Mucosa of descending colon (tissue), 3 donors: ENCODE measurements around the gene LINGO1. TPM values are rescaled to one million over a fixed set of nuclear protein-coding genes. Genes with fewer than 3 reads are reported as not detected.

Experiments
- ATAC-seq: fragments of 200-7000 bp; cut with Tn5 transposase; one replicate; pipeline ENCODE4 v1.9.1; 2020; ENCODE audit warnings: mild to moderate bottlenecking, moderate library complexity
- DNase-seq, 3 donors: peaks; one replicate each; pipeline ENCODE4 v3.0.0-alpha.2; 2020
- H3K36me3 ChIP-seq: fragments of 200-600 bp; one replicate; pipeline ENCODE4 v1.8.0; 2021; ENCODE audit warnings: low read depth, mild to moderate bottlenecking
- H3K4me1 ChIP-seq: fragments of 200-600 bp; one replicate; pipeline ENCODE4 v1.8.0; 2021; ENCODE audit warnings: low read depth, mild to moderate bottlenecking
- H3K4me3 ChIP-seq: fragments of 200-600 bp; one replicate; pipeline ENCODE4 v1.8.0; 2021; ENCODE audit warnings: mild to moderate bottlenecking
- H3K9me3 ChIP-seq: fragments of 200-600 bp; one replicate; pipeline ENCODE4 v1.8.0; 2021; ENCODE audit warnings: mild to moderate bottlenecking
- CTCF ChIP-seq: fragments of 200-600 bp; IDR thresholded peaks from one replicate; pipeline ENCODE4 v1.8.0; 2022; ENCODE audit warnings: antibody characterized with exemption, mild to moderate bottlenecking
- intact Hi-C, 2 donors: fragments of 100-400 bp; cut with DNase I in 1 of 2; cut with micrococcal nuclease in 1 of 2; formaldehyde crosslinking; loops; one replicate each; pipeline versions ENCODE4 v1.11.0 to v1.11.1; 2022; cut with DNase I, micrococcal nuclease
- total RNA-seq, 3 donors: library from RNA; stranded (reverse); fragmentation: NEBNext Ultra II Directional in 2 of 3; extraction: Animal tissue kit (Norgen Biotek cat#: 25700) in 2 of 3; gene quantifications; one replicate each; pipeline versions ENCODE4 v1.2.1 to v1.2.4, GENCODE V29; 2021 to 2023
- donor health status: DM: no; HTN: no; CAD: no; lungs with moderate emphysema.
- donor health status: DM: no; HTN: no; CAD: no.
- donor health status: DM: no; HTN: yes; CAD: no.

The LINGO1 gene
- total RNA-seq, 3 donors from 2014 or later: 1.8 to 2.6 (median 1.9) TPM

- H3K9me3 ChIP-seq: no peaks in the 10 kb centered on the region
- no peaks in the 10 kb centered on the region for H3K4me1 ChIP-seq
- H3K36me3 ChIP-seq: no peaks in the 10 kb centered on the region
- DNase-seq (no peak), ATAC-seq (no peak)
- intact Hi-C loops: no loop called here
- TF ChIP-seq CTCF: no peak
- H3K4me3 ChIP-seq: no peak overlapping the region
Measured at GRCh38 chr15:77576538-77576937, 56.2 kb downstream of the LINGO1 start.

GRCh38 chr15:77575203-77575934 lies 57.3 kb downstream of the LINGO1 start:
- DNase-seq (peak in 1 of 3 donors; percentile 27), ATAC-seq (no peak)
- H3K4me3 ChIP-seq: no peak overlapping the region
- H3K36me3 ChIP-seq: no peaks in the 10 kb centered on the region
- H3K4me1 ChIP-seq: no peaks in the 10 kb centered on the region
- no peaks in the 10 kb centered on the region for H3K9me3 ChIP-seq
- no peak for TF ChIP-seq CTCF
- intact Hi-C loops: no loop called here

DNA sequence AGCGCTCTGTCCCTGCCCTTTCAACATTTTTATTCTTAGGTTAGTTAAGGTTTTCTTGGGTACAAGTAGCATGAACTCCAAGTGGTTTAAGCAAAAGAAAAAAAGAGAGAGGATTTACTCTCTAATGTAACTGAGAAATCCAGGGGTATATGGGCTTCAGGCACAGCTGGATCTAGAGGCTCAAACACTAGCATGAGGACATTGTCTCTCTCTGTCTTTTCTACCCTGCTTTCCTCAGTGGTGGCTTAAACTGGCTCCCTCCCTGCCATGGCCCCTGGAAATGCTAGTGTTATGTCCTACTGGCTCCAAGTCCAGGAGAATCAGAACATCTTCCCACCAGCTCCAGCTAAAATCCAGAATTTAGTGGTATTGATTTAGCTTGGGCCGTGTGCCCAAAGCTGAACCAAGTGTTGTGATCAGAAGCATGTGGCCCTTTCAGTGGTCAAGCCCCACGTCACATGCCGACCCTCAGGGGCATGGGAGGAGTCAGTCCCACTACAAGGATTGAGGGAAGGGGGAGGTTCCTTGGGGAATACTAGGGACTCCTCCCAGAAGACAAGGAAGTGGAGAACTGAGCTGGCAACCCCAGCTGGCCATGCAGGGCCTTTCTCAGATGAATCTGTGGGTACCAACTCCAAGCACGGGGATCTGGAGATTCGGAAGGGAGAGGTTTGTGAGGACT lies 58.0 kb downstream of the LINGO1 start:
- Histone ChIP-seq H3K4me3 (no peak overlapping the region), H3K36me3 (no peaks in the 10 kb centered on the region), H3K4me1 (no peaks in the 10 kb centered on the region), H3K9me3 (no peaks in the 10 kb centered on the region)
- intact Hi-C loops: no loop called here
- ATAC-seq (no peak), DNase-seq (no peak)
- no peak for TF ChIP-seq CTCF

- no peak overlapping the region for H3K4me3 ChIP-seq
Measured at GRCh38 chr15:77573802-77574201, 58.9 kb downstream of the LINGO1 start.

GRCh38 chr15:77572186-77572585 lies 60.5 kb downstream of the LINGO1 start:
- no peak overlapping the region for H3K4me3 ChIP-seq
- H3K9me3 ChIP-seq: no peaks in the 10 kb centered on the region
- ATAC-seq (no peak), DNase-seq (no peak)
- H3K4me1 ChIP-seq: no peaks in the 10 kb centered on the region
- TF ChIP-seq CTCF: no peak
- no peaks in the 10 kb centered on the region for H3K36me3 ChIP-seq
- intact Hi-C loops: no loop called here

More at GRCh38 chr15:77573802-77574201, 58.9 kb downstream of the LINGO1 start:
- intact Hi-C loops: no loop called here
- H3K9me3 ChIP-seq: no peaks in the 10 kb centered on the region
- DNase-seq (no peak), ATAC-seq (no peak)
- TF ChIP-seq CTCF: no peak
- no peaks in the 10 kb centered on the region for H3K36me3 ChIP-seq
- H3K4me1 ChIP-seq: no peaks in the 10 kb centered on the region
